ENCODE results near the gene RAB12. TPM values are rescaled to one million over a fixed set of nuclear protein-coding genes. Genes with fewer than 3 reads are reported as not detected.

The RAB12 gene
- total and polyA plus RNA-seq, 2 donors (not counting 1 experiment from before 2014, with no cell fraction given) = 33.9 to 60.4 TPM

DNA sequence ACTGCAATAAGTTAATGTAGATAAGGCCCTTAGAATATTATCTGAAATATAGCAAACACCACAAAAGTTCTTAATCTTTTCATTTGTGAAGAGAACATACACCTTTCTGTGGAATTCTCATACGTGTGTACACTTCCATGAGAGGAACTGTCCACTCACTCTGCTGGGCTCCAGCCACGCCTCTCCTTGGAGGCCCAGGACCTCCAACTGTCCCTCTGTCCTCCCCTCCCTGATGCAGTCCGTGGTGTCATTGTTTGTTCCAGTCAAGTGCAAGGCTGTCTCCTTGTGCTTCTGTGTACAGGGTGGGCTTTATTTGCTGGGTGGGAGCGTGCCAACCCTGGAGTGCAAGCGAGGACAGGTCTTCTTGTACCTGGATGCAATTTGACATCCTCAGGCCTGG is 8.7 kb downstream of the RAB12 start:
- no peak for TF ChIP-seq EZH2 (IDR thresholded peaks at IDR 0.05; ENCODE audit: low read length, missing control alignments)
- TF ChIP-seq, protein P1, sequence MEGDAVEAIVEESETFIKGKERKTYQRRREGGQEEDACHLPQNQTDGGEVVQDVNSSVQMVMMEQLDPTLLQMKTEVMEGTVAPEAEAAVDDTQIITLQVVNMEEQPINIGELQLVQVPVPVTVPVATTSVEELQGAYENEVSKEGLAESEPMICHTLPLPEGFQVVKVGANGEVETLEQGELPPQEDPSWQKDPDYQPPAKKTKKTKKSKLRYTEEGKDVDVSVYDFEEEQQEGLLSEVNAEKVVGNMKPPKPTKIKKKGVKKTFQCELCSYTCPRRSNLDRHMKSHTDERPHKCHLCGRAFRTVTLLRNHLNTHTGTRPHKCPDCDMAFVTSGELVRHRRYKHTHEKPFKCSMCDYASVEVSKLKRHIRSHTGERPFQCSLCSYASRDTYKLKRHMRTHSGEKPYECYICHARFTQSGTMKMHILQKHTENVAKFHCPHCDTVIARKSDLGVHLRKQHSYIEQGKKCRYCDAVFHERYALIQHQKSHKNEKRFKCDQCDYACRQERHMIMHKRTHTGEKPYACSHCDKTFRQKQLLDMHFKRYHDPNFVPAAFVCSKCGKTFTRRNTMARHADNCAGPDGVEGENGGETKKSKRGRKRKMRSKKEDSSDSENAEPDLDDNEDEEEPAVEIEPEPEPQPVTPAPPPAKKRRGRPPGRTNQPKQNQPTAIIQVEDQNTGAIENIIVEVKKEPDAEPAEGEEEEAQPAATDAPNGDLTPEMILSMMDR (conservative IDR thresholded peaks at IDR 0.05 in 1 of 2, IDR thresholded peaks at IDR 0.05 in 1 of 2; ENCODE audit: low read depth in 1 of 2, low read length in 2 of 2) = no peak
- Histone ChIP-seq H3K9ac (ENCODE audit: insufficient read depth, low read length) (no peak overlapping the region), H3K4me2 (ENCODE audit: extremely low read depth, insufficient read depth, low read length) (no peak overlapping the region), H4K20me1 (ENCODE audit: control insufficient read depth, extremely low read depth, insufficient read depth, low read length) (no peaks in the 10 kb centered on the region), H3K36me3 (ENCODE audit: control insufficient read depth, insufficient read depth, low read length) (peaks cover 2% of the 10 kb centered on the region), H3K9me3 (ENCODE audit: control insufficient read depth, insufficient read depth, low read depth, low read length) (no peaks in the 10 kb centered on the region), H3K27ac (ENCODE audit: insufficient read depth, low read length) (no peak overlapping the region), H3K79me2 (ENCODE audit: control insufficient read depth, insufficient read depth, low read length) (peaks cover 75% of the 10 kb centered on the region), H2AFZ (ENCODE audit: low read length) (no peak overlapping the region), H3K4me1 (ENCODE audit: control insufficient read depth, extremely low read depth, insufficient read depth, low read length) (peaks cover 8% of the 10 kb centered on the region), H3K27me3 (ENCODE audit: control insufficient read depth, insufficient read depth, low read length) (no peaks in the 10 kb centered on the region), H3K4me3 (replicated peaks in 1 of 4; ENCODE audit: control extremely low read depth in 1 of 4, insufficient read depth in 1 of 4, low read depth in 3 of 4, low read length in 4 of 4) (no peak overlapping the region)
- no peak for DNase-seq (ENCODE audit: low read depth in 2 of 2)

DNA sequence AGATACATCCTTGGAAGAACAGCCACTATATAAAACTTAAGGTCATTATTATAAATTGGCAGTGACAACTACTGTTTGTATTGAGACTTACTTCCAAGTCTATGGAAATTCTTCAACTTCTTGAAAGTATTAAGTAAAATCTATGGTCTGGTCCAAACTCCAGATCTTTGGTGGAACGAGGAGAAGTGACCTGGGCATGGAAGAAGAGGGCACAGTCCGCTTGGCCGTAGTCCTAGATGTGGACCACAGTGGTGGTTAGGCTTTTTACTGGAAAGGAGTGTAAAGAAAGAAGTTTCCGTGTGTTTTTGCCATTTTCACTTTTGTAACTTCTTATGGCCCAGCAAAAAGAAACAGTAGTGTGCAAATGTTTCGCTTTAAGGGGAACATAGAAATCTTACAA is 9.8 kb downstream of the RAB12 start:
- peaks cover 8% of the 10 kb centered on the region for H3K4me1 ChIP-seq (ENCODE audit: control insufficient read depth, extremely low read depth, insufficient read depth, low read length)
- DNase-seq (ENCODE audit: low read depth in 2 of 2) = no peak
- H3K9me3 ChIP-seq (ENCODE audit: control insufficient read depth, insufficient read depth, low read depth, low read length) = no peaks in the 10 kb centered on the region
- H3K4me2 ChIP-seq (ENCODE audit: extremely low read depth, insufficient read depth, low read length) = no peak overlapping the region
- no peak overlapping the region for H3K27ac ChIP-seq (ENCODE audit: insufficient read depth, low read length)
- H3K27me3 ChIP-seq (ENCODE audit: control insufficient read depth, insufficient read depth, low read length) = no peaks in the 10 kb centered on the region
- no peaks in the 10 kb centered on the region for H4K20me1 ChIP-seq (ENCODE audit: control insufficient read depth, extremely low read depth, insufficient read depth, low read length)
- H3K36me3 ChIP-seq (ENCODE audit: control insufficient read depth, insufficient read depth, low read length) = peaks cover 2% of the 10 kb centered on the region
- H3K4me3 ChIP-seq (replicated peaks in 1 of 4; ENCODE audit: control extremely low read depth in 1 of 4, insufficient read depth in 1 of 4, low read depth in 3 of 4, low read length in 4 of 4) = no peak overlapping the region
- peaks cover 72% of the 10 kb centered on the region for H3K79me2 ChIP-seq (ENCODE audit: control insufficient read depth, insufficient read depth, low read length)
- no peak overlapping the region for H2AFZ ChIP-seq (ENCODE audit: low read length)
- TF ChIP-seq, protein P1 (conservative IDR thresholded peaks at IDR 0.05 in 1 of 2, IDR thresholded peaks at IDR 0.05 in 1 of 2; ENCODE audit: low read depth in 1 of 2, low read length in 2 of 2) = no peak
- TF ChIP-seq EZH2 (IDR thresholded peaks at IDR 0.05; ENCODE audit: low read length, missing control alignments) = no peak
- H3K9ac ChIP-seq (ENCODE audit: insufficient read depth, low read length) = no peak overlapping the region

DNA sequence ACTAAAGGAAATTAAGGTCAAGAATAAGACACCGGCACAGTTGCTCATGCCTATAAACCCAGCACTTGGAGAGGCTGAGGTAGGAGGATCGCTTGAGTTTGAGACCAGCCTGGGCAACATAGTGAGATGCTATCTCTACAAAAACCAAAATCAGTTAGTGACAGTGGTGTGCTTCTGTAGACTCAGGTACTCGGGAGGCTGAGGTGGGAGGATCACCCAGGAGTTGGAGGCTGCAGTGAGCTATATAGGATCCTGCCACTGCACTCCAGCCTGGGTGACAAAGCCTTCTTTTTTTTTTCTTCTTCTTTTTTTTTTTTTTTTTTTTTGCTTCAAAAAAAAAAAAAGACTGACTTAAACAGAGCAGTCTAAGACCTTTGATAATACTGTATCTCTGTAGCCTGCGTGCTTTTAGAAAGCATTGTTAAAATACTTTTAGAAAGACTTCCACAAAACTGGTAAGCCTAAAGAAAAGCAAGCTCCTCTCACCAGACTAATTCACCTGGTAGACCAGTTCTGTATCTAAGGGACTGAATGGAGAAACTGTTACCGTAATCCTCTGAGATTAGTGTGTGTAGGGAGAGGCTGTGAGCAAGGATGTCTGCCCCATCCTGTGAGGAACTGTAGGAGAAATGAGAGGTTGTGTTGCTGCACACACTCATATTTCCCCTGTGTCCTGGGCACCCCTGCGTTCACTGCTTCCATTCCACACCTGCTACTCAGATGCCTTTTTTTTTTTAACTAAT is 10.8 kb downstream of the RAB12 start:
- Histone ChIP-seq H3K27me3 (ENCODE audit: control insufficient read depth, insufficient read depth, low read length) (no peaks in the 10 kb centered on the region), H3K79me2 (ENCODE audit: control insufficient read depth, insufficient read depth, low read length) (peaks cover 66% of the 10 kb centered on the region), H4K20me1 (ENCODE audit: control insufficient read depth, extremely low read depth, insufficient read depth, low read length) (no peaks in the 10 kb centered on the region), H3K27ac (ENCODE audit: insufficient read depth, low read length) (no peak overlapping the region), H3K9ac (ENCODE audit: insufficient read depth, low read length) (no peak overlapping the region), H2AFZ (ENCODE audit: low read length) (no peak overlapping the region), H3K4me1 (ENCODE audit: control insufficient read depth, extremely low read depth, insufficient read depth, low read length) (peaks cover 5% of the 10 kb centered on the region), H3K4me2 (ENCODE audit: extremely low read depth, insufficient read depth, low read length) (no peak overlapping the region), H3K36me3 (ENCODE audit: control insufficient read depth, insufficient read depth, low read length) (peaks cover 2% of the 10 kb centered on the region), H3K9me3 (ENCODE audit: control insufficient read depth, insufficient read depth, low read depth, low read length) (no peaks in the 10 kb centered on the region), H3K4me3 (replicated peaks in 1 of 4; ENCODE audit: control extremely low read depth in 1 of 4, insufficient read depth in 1 of 4, low read depth in 3 of 4, low read length in 4 of 4) (no peak overlapping the region)
- DNase-seq (ENCODE audit: low read depth in 2 of 2) = no peak
- TF ChIP-seq, protein P1 (conservative IDR thresholded peaks at IDR 0.05 in 1 of 2, IDR thresholded peaks at IDR 0.05 in 1 of 2; ENCODE audit: low read depth in 1 of 2, low read length in 2 of 2) = no peak
- TF ChIP-seq EZH2 (IDR thresholded peaks at IDR 0.05; ENCODE audit: low read length, missing control alignments) = no peak

All from fibroblast of lung (primary cell).